Vagina (tissue), 2 donors: Measurements from ENCODE around the gene CADM2. TPM values are rescaled to one million over a fixed set of nuclear protein-coding genes. Genes with fewer than 3 reads are reported as not detected.

Experiments used
- DNase-seq, 2 donors: peaks; one replicate each; pipeline ENCODE4 v3.0.0-alpha.2; 2017; ENCODE audit errors: extremely low spot score in 2 of 2
- H3K27ac ChIP-seq: fragments of 200-600 bp; sonication (generic); one replicate; pipeline ENCODE4 v1.5.1; 2019
- H3K27me3 ChIP-seq: fragments of 200-600 bp; sonication (generic); one replicate; pipeline ENCODE4 v1.5.1; 2019
- H3K36me3 ChIP-seq, 2 donors: fragments of 200-600 bp; sonication (generic); one replicate each; pipeline ENCODE4 v1.5.1; 2017 to 2019
- H3K4me1 ChIP-seq: fragments of 200-600 bp; sonication (generic); one replicate; pipeline ENCODE4 v1.5.1; 2019
- H3K4me3 ChIP-seq, 2 donors: fragments of 200-600 bp; sonication (generic); 1 replicate in 1 of 2; 2 replicates in 1 of 2; pipeline ENCODE4 v1.5.1; 2016 to 2019
- H3K9me3 ChIP-seq: fragments of 200-600 bp; sonication (generic); one replicate; pipeline ENCODE4 v1.5.1; 2019
- POLR2A ChIP-seq, 2 donors: fragments of 450-650 bp; IDR thresholded peaks; one replicate each; pipeline ENCODE4 v1.6.1; 2017; ENCODE audit warnings: antibody characterized with exemption in 2 of 2, mild to moderate bottlenecking in 2 of 2, moderate library complexity in 2 of 2
- POLR2AphosphoS5 ChIP-seq, 2 donors: sonication (generic); formaldehyde crosslinking; IDR thresholded peaks; one replicate each; pipeline ENCODE4 v1.9.0; 2017; ENCODE audit warnings: antibody characterized with exemption in 2 of 2, mild to moderate bottlenecking in 2 of 2, low read depth in 1 of 2; ENCODE audit not compliant: insufficient read depth in 1 of 2
- intact Hi-C: fragments of 100-400 bp; cut with DNase I; formaldehyde crosslinking; loops from one replicate; pipeline ENCODE4 v1.15.1; 2023
- microRNA-seq: library from miRNA; unstranded; fragments of <30 nt; microRNA quantifications from one replicate; pipeline ENCODE4, GENCODE V29; 2017; ENCODE audit warnings: borderline number of aligned reads, borderline replicate concordance
- small RNA-seq: library from RNA; depleted of rRNA; stranded (forward); fragments of <200 nt; gene quantifications from one replicate; pipeline ENCODE3, GENCODE V24; 2016
- total RNA-seq: library from RNA; depleted of rRNA; stranded (reverse); fragments of >200 nt; gene quantifications from one replicate; pipeline ENCODE4 v1.2.3, GENCODE V29; 2016
- TF ChIP-seq, protein P1 (sequence below), 3 experiments: fragments of 450-650 bp in 2 of 3; fragments of 200-600 bp in 1 of 3; sonication (generic) in 1 of 3; IDR thresholded peaks; one replicate each; pipeline ENCODE4 v1.5.1; 2017 to 2019; ENCODE audit warnings: antibody characterized with exemption in 3 of 3, mild to moderate bottlenecking in 2 of 3, moderate library complexity in 2 of 3

Gene CADM2
- total RNA-seq, 1 donor from 2014 or later: 3.7 TPM

DNA sequence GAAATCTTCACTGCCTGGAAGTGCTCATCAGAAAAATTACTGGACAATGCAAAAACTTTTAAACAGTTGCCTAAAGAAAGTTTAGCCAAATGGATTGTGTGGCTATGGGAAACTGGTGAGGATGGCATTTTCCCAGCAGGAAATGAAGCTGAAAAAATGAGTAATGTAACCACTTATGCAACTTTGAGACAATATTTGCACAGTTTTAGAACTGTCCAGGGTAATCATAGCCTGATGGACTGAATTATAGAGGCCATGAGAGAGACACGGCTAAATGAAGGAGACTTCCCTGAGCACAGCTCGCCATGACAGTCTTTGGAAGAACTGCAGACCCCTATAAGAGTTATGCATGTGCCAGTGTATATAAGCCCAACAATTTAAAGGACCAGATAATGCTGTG is 1150.6 kb downstream of the CADM2 start:
- Histone ChIP-seq H3K27me3 (no peaks in the 10 kb centered on the region), H3K36me3 (no peaks in the 10 kb centered on the region), H3K9me3 (no peaks in the 10 kb centered on the region), H3K4me1 (no peaks in the 10 kb centered on the region), H3K27ac (no peak overlapping the region), H3K4me3 (no peak overlapping the region)
- no peak for DNase-seq
- intact Hi-C loops: no loop called here
- TF ChIP-seq POLR2AphosphoS5 (IDR thresholded peaks at IDR 0.05; ENCODE audit: insufficient read depth in 1 of 2, low read depth in 1 of 2) (no peak), POLR2A (IDR thresholded peaks at IDR 0.05) (no peak)
- TF ChIP-seq, protein P1, sequence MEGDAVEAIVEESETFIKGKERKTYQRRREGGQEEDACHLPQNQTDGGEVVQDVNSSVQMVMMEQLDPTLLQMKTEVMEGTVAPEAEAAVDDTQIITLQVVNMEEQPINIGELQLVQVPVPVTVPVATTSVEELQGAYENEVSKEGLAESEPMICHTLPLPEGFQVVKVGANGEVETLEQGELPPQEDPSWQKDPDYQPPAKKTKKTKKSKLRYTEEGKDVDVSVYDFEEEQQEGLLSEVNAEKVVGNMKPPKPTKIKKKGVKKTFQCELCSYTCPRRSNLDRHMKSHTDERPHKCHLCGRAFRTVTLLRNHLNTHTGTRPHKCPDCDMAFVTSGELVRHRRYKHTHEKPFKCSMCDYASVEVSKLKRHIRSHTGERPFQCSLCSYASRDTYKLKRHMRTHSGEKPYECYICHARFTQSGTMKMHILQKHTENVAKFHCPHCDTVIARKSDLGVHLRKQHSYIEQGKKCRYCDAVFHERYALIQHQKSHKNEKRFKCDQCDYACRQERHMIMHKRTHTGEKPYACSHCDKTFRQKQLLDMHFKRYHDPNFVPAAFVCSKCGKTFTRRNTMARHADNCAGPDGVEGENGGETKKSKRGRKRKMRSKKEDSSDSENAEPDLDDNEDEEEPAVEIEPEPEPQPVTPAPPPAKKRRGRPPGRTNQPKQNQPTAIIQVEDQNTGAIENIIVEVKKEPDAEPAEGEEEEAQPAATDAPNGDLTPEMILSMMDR (IDR thresholded peaks at IDR 0.05): no peak

Small RNA genes lying within 50 kb of the gene (microRNA-seq; reads per million reads assigned to microRNA genes)
- not detected for gene MIR5688

Small RNA genes lying within 50 kb of the gene (small RNA-seq; reads per million reads assigned to genes)
- not detected for gene MIR5688
